HG03175 (cell line): ENCODE data around the gene HSP90AB1.
A peak's percentile ranks its signal among the peaks of the same experiment; 100 is the strongest.

Experiments
- ATAC-seq: cut with Tn5 transposase; IDR thresholded peaks from one replicate; pipeline ENCODE4 v1.9.1; 2021; ENCODE audit warnings: mild to moderate bottlenecking, moderate library complexity; ENCODE audit not compliant: unreplicated experiment

Gene HSP90AB1

GRCh38 chr6:44254191-44255104 lies 7.5 kb downstream of the HSP90AB1 start:
- no peak for ATAC-seq

DNA sequence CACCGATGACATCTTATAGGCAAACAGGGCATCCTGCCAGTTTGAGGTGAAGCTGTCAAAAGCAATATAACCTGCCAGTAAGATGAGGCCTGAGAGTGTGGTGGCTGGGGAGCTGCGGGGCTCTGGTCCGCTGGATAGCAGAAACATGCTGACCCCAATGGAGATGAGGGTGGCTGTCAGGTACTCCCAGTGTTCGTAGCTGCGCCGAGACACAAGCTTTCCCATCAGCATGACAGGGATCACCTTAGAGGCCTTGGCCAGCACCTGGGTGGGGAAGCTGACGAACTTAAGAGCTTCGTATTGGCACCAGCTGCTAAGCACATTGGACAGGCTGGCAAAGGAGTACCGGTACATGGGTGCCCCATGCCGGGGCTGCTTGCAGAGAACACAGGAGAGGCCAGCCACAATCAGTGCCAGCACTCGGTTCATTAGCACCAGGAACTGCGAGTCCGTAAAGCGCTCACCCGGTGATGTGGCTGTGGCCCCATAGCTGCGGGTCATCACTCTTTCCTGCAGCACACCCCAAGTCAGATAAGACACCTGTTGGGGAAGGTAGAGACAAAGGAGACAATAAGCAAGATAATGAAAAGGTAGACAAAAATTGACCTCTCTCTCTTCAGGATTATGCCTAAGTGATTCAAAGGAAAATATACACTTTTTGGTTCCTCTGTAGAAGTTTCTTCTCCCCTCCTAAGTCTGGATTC lies 8.4 kb downstream of the HSP90AB1 start:
- ATAC-seq = no peak

- no peak for ATAC-seq
These were observed 9.2 kb downstream of the HSP90AB1 start for GRCh38 chr6:44255871-44256774.

DNA sequence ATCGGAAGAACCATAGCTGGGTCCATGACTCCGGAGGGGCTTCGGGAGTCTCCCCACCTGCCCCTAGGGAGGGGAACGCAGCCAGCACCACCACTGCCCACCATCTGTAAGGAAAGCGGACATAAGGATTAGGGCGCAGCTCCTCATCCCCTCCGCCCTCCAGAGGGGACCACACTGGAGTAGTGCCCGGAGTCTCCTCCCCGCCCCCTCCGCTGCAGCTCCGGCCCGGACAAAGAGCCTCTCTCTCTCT lies 9.8 kb downstream of the HSP90AB1 start:
- no peak for ATAC-seq

DNA sequence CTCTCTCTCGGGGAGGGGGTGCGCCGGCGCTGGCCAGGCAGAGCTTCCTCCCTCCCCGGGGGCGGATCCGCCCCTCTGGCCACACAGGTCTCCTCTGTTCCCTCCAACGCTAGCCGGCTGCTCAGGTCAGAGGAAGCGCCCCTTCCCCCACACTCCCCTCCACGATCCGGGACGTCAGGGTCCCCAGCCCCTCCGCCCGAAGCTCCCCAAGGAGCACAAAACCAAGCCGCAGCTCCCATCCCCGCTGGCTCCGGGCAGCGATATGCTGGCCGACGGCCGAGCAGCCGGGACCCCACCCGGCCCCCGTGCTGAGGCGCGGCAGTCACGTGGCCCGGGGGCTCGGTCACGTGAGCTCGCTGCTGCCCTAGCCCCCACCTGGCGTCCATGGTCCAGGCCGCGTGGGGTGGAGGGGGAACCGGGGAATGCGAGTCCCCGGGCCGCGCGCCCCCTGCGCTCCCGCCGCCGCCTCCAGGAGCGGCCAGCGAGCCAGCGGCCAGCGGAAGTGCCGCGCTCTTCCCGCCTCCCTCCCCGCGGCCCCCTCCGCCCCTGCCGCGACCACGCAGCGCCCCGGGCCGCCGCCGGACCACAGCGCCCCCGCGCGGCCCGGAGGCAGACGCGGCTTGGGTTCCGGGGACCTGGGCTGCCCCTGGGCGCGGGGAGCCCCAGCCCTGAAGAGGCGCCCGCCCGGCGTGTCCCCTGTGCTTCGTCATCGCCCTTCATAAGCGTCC lies 10.3 kb downstream of the HSP90AB1 start, which contains the start of gene SLC35B2:
SLC35B2 (minus strand) TSS at position 504 of the 728 bp plus-strand sequence; CDS start at position 386, 118 bp downstream.
- ATAC-seq = peak; percentile 64

DNA sequence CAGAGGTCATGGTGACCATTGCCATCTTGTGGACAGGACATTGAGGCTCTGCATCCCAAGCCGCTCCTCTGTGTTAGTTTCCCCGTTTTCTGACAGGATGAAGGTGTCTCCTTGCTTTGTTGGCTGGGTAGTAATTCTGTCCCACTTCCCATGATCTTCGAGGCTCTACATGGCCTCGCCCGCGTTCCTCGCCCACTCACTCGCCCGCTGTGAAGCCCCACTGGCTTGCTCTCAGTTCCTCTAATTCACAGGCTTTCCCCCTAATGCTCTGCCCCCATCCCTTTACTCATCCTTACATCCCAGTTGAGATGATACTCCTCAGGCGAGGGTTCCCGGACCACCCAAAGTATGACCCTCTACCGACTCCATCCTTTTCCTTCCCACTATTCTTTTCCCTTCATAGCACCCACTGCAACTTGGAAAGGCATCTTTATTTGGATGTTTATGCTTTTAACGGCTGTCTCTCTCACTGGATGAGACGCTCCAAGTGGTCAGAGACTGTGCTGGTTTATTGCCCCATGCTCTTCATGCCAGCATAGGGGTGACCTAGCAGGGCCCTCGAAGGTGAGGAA lies 10.9 kb downstream of the HSP90AB1 start:
- ATAC-seq = peak; percentile 14

DNA sequence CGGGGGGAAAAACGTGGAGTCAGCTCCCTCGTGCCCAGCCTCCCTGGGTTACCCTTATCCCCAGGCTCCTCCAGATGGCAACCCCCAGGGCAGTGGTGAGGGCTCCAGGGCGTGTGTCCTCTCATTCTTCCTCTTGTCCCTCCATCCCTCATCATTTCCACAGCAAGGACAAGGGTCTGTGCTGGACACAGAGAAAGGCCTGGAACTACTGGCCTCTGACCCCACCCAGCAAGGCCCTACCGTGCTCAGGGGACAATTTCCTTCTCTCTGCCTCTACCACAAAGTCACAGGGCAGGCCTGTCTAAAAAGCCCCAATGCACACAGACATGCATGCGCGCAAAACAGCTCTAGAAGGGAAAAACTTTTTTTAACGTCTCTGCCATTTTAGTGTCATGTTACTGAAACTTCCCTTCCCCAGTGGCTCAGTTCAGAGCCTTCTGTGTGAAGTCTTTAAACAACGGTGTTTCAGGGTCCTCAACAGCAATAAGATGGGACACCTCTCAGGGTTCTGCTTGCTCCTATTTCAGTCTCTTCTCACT lies 11.5 kb downstream of the HSP90AB1 start:
- no peak for ATAC-seq

DNA sequence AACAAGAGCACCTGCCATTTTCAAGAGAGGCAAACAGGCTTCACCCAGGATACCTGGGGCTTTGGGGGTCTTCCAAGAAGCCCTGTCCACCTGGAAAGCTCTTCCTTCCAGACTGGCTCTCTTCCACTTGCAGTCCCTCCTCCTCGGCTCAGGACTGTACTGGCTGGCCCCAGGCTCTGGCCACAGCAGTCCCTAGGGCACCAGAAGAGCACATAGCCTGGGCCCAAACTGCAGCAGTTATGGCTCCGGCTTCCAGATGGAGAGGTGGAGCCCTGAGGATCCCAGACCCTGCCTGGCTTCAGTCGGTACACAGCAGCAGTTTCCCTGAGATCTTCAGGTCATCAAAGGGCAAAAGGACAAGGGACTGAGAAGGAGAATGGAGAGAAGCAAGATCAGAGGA lies 12.0 kb downstream of the HSP90AB1 start:
- no peak for ATAC-seq

- no peak for ATAC-seq
These were observed 13.1 kb downstream of the HSP90AB1 start for GRCh38 chr6:44260011-44260410.

GRCh38 chr6:44260451-44261297 lies 13.8 kb downstream of the HSP90AB1 start:
- no peak for ATAC-seq

DNA sequence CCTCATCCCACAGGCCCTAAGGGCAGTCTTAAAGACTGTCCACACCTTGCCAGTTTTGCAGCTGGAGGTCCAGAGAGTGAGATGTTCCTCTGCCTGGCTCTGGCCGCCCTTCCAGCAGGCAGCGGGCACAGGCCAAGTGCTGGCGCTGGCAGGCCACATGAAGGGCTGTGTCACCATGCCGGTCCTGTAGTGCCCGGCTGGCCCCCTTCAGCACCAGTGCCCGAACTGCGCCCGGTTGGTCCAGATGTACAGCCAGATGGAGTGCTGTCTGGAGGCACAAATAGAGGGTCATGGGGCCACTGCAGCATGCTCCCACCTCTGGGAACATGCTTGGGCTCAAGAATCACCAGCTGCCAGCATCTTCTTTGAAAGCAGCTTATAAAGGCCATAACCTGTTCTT lies 14.7 kb downstream of the HSP90AB1 start:
- ATAC-seq = no peak

GRCh38 chr6:44262467-44263353 lies 15.8 kb downstream of the HSP90AB1 start:
- ATAC-seq = no peak

GRCh38 chr6:44263354-44264100 lies 16.6 kb downstream of the HSP90AB1 start:
- no peak for ATAC-seq

DNA sequence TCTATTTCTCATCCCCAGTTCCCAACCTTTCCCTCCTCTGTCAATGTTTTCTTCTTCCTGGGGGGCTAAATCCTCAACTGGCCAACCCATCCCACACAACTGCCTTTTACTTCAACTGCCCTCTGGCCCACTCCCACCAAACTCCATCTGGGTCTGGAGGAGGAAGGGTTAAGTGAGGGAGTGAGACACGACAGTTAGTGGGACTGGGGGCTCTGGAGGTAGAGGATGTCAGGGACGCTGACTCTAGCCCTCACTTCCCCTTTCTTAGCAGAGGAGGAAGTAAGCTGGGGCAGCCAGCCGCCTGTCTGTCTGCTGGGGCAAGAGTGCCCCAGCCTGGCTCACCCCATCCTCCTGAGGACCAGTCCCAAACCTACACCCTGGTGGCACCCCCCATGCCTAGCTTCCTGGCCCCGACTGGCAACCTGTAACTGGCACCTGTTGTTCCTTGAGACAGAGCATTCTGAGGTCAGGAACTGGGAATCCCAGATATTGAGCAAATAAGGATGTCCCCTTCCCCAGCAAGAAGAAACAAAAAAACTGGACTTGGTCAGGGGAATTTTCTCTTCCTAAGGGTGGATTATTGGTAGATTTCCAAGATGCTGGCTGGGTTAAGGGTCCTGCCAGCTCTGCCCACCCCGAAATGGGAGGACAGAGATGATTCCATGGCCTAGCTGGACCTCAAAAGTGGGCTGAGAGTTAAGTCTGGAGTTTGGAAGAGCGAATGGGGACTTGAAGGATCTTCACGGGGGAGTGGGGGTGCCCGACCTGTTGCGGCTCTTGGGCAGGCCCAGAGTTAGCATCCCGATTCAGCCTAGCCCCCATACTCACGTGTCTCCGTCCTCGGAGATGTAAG lies 17.5 kb downstream of the HSP90AB1 start:
- ATAC-seq = peak; percentile 42

DNA sequence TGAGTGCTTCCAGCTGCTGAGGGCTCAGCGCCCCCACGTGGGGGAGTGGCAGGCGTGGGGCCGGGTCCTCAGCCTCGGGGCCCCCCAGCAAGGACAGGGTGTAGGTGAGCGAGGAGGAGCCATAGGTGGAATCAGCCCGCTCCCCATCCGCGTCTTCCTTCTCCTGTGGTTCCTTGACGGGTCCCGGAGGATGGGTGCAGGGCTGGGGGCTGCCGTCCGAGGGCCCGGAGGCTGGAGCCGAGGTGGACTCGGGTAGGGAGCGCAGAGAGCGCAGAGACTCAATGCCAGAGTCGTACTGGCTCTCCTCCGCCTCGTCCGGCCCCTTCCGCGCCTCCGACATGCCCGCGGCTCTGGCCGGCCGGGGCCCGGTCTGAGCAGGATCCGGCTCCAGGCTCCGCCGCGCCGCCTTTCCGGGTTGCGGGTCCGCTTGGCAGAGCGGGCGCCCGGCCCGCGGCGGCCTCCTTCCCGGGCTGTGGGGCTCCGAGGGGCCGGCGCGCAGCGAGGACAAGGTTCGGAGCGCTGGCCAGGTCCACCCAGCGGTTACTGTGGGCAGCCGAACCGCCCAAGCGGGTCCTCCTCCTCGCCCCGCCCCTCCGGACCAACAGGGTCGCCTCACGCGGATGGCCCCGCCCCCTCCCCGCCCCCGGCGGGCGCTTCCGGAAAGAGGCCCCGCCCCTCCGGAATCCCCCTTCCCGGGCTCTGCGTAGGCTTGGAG lies 18.3 kb downstream of the HSP90AB1 start, which contains the start of gene NFKBIE:
NFKBIE (minus strand) TSS at position 545 of the 715 bp plus-strand sequence; CDS start at position 340, 205 bp downstream.
- ATAC-seq = peak; percentile 51
